HepG2 (cell line): ENCODE results near the gene BTN1A1. TPM values are rescaled to one million over a fixed set of nuclear protein-coding genes. Genes with fewer than 3 reads are reported as not detected.
A peak's percentile ranks its signal among the peaks of the same experiment; 100 is the strongest.

Experiments
- ELF4 ChIP-seq: sonication (generic); formaldehyde crosslinking; IDR thresholded peaks from 2 replicates; pipeline ENCODE4 v1.5.0; 2020; ENCODE audit warnings: missing genetic modification reagents, mild to moderate bottlenecking, moderate library complexity, borderline replicate concordance
- ETV5 ChIP-seq: IDR thresholded peaks from 2 replicates; pipeline ENCODE4 v1.6.1; 2018; ENCODE audit warnings: missing biosample characterization, missing genetic modification reagents, inconsistent platforms, borderline replicate concordance
- HDAC2 ChIP-seq: sonication (generic); formaldehyde crosslinking; IDR thresholded peaks from 2 replicates; pipeline ENCODE4 v1.4.0; 2020; ENCODE audit warnings: missing genetic modification reagents
- MAFG ChIP-seq: sonication (generic); formaldehyde crosslinking; IDR thresholded peaks from 2 replicates; pipeline ENCODE4 v1.5.1; 2020; ENCODE audit warnings: mild to moderate bottlenecking, missing genetic modification reagents
- NR2C2 ChIP-seq: sonication (generic); formaldehyde crosslinking; IDR thresholded peaks from 2 replicates; pipeline ENCODE4 v1.4.0; 2020; ENCODE audit warnings: missing genetic modification reagents, mild to moderate bottlenecking, moderate library complexity, borderline replicate concordance
- SALL1 ChIP-seq: sonication (generic); formaldehyde crosslinking; IDR thresholded peaks from 2 replicates; pipeline ENCODE4 v1.8.0; 2022; ENCODE audit warnings: mild to moderate bottlenecking, missing genetic modification reagents
- TMF1 ChIP-seq: sonication (generic); formaldehyde crosslinking; IDR thresholded peaks from 2 replicates; pipeline ENCODE4 v1.8.1; 2022; ENCODE audit warnings: low read depth, missing genetic modification reagents
- ZBTB39 ChIP-seq: sonication (generic); formaldehyde crosslinking; IDR thresholded peaks from 2 replicates; pipeline ENCODE4 v1.5.0; 2020; ENCODE audit warnings: missing genetic modification reagents
- ZFY ChIP-seq: sonication (generic); formaldehyde crosslinking; IDR thresholded peaks from 2 replicates; pipeline ENCODE4 v1.4.0; 2020; ENCODE audit warnings: missing genetic modification reagents
- ZNF124 ChIP-seq: sonication (generic); formaldehyde crosslinking; IDR thresholded peaks from 2 replicates; pipeline ENCODE4 v1.4.0; 2020; ENCODE audit warnings: missing genetic modification reagents
- ZNF431 ChIP-seq: sonication (generic); formaldehyde crosslinking; IDR thresholded peaks from 2 replicates; pipeline ENCODE4 v1.9.0; 2022; ENCODE audit warnings: missing genetic modification reagents, low read depth, mild to moderate bottlenecking, borderline replicate concordance
- ZNF75D ChIP-seq: sonication (generic); formaldehyde crosslinking; IDR thresholded peaks from 2 replicates; pipeline ENCODE4 v1.8.1; 2023; ENCODE audit warnings: missing genetic modification reagents, mild to moderate bottlenecking, borderline replicate concordance
- ZNF777 ChIP-seq: sonication (generic); formaldehyde crosslinking; IDR thresholded peaks from 2 replicates; pipeline ENCODE4 v1.4.0; 2020; ENCODE audit warnings: missing genetic modification reagents
- ZNF781 ChIP-seq: sonication (generic); formaldehyde crosslinking; IDR thresholded peaks from 2 replicates; pipeline ENCODE4 v1.5.1; 2020; ENCODE audit warnings: borderline replicate concordance, mild to moderate bottlenecking, missing genetic modification reagents; ENCODE audit errors: not compliant biosample characterization
- ZSCAN12 ChIP-seq: sonication (generic); formaldehyde crosslinking; IDR thresholded peaks from 2 replicates; pipeline ENCODE4 v1.9.0; 2021; ENCODE audit warnings: mild to moderate bottlenecking, missing genetic modification reagents
- polyA plus RNA-seq, 8 experiments: library from polyadenylated mRNA; depleted of rRNA in 3 of 8; stranded (reverse) in 7 of 8; unstranded in 1 of 8; fragments of >200 nt; fragmentation: Illumina TruSeq in 4 of 8; extraction: Trizol in 4 of 8; gene quantifications; 2 replicates each; pipeline versions ENCODE4 v1.2.1 to v1.2.3, GENCODE V29; 2011 to 2016; ENCODE audit warnings: low read depth in 4 of 8, missing spikeins in 1 of 8, mixed read lengths in 1 of 8; ENCODE audit not compliant: insufficient read depth in 1 of 8
- total RNA-seq, 5 experiments: library from RNA; depleted of rRNA; stranded (reverse); fragments of >200 nt; fragmentation: Illumina TruSeq; extraction: Trizol; gene quantifications; 2 replicates each; pipeline ENCODE4 v1.2.3, GENCODE V29; 2016; ENCODE audit warnings: low read depth in 1 of 5
- TF ChIP-seq, protein P1 (sequence below): sonication (generic); formaldehyde crosslinking; IDR thresholded peaks from 2 replicates; pipeline ENCODE4 v1.4.0; 2020; ENCODE audit warnings: mild to moderate bottlenecking, missing genetic modification reagents, borderline replicate concordance
- TF ChIP-seq, protein P2 (sequence below): sonication (generic); formaldehyde crosslinking; IDR thresholded peaks from 2 replicates; pipeline ENCODE4 v1.4.0; 2020; ENCODE audit warnings: mild to moderate bottlenecking, missing genetic modification reagents
- TF ChIP-seq, protein P3 (sequence below): IDR thresholded peaks from 2 replicates; pipeline ENCODE4 v1.6.1; 2016; ENCODE audit warnings: missing compliant biosample characterization, missing genetic modification reagents, borderline replicate concordance
- TF ChIP-seq, protein P4 (sequence below): sonication (generic); formaldehyde crosslinking; IDR thresholded peaks from 2 replicates; pipeline ENCODE4 v1.8.0; 2022; ENCODE audit warnings: mild to moderate bottlenecking, missing genetic modification reagents; ENCODE audit not compliant: insufficient replicate concordance

The BTN1A1 gene
- total and polyA plus RNA-seq, 2 of the 13 experiments (the other 11 are each of a cell fraction or from before 2014, with no cell fraction given): 0.04 TPM; not detected in 1

- TF ChIP-seq, protein P1, sequence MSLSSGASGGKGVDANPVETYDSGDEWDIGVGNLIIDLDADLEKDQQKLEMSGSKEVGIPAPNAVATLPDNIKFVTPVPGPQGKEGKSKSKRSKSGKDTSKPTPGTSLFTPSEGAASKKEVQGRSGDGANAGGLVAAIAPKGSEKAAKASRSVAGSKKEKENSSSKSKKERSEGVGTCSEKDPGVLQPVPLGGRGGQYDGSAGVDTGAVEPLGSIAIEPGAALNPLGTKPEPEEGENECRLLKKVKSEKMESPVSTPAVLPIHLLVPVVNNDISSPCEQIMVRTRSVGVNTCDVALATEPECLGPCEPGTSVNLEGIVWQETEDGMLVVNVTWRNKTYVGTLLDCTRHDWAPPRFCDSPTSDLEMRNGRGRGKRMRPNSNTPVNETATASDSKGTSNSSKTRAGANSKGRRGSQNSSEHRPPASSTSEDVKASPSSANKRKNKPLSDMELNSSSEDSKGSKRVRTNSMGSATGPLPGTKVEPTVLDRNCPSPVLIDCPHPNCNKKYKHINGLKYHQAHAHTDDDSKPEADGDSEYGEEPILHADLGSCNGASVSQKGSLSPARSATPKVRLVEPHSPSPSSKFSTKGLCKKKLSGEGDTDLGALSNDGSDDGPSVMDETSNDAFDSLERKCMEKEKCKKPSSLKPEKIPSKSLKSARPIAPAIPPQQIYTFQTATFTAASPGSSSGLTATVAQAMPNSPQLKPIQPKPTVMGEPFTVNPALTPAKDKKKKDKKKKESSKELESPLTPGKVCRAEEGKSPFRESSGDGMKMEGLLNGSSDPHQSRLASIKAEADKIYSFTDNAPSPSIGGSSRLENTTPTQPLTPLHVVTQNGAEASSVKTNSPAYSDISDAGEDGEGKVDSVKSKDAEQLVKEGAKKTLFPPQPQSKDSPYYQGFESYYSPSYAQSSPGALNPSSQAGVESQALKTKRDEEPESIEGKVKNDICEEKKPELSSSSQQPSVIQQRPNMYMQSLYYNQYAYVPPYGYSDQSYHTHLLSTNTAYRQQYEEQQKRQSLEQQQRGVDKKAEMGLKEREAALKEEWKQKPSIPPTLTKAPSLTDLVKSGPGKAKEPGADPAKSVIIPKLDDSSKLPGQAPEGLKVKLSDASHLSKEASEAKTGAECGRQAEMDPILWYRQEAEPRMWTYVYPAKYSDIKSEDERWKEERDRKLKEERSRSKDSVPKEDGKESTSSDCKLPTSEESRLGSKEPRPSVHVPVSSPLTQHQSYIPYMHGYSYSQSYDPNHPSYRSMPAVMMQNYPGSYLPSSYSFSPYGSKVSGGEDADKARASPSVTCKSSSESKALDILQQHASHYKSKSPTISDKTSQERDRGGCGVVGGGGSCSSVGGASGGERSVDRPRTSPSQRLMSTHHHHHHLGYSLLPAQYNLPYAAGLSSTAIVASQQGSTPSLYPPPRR (CRISPR knock-in tag): no peak
- TF ChIP-seq ZNF781 (CRISPR knock-in tag): peak; percentile 92
- TF ChIP-seq ZBTB39 (CRISPR knock-in tag): no peak
- peak; percentile 45; the same call in 1 of the 2 replicates for TF ChIP-seq ETV5 (CRISPR knock-in tag)
- 0 out of 2 replicates have a peak, but pooled peaks have one; percentile 16 for TF ChIP-seq ZNF777 (CRISPR knock-in tag)
- no peak for TF ChIP-seq ZNF75D (CRISPR knock-in tag)
- peak; percentile 73; the same call in 1 of the 2 replicates for TF ChIP-seq HDAC2 (CRISPR knock-in tag)
- TF ChIP-seq, protein P2, sequence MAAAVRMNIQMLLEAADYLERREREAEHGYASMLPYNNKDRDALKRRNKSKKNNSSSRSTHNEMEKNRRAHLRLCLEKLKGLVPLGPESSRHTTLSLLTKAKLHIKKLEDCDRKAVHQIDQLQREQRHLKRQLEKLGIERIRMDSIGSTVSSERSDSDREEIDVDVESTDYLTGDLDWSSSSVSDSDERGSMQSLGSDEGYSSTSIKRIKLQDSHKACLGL (CRISPR knock-in tag): 0 out of 2 replicates have a peak, but pooled peaks have one; percentile 27
- no peak for TF ChIP-seq ZNF431 (CRISPR knock-in tag)
- TF ChIP-seq ELF4 (CRISPR knock-in tag): peak; percentile 94
- TF ChIP-seq SALL1: peak; percentile 77
- TF ChIP-seq ZNF124: no peak
- no peak for TF ChIP-seq MAFG
- TF ChIP-seq TMF1 (CRISPR knock-in tag): peak; percentile 86
- TF ChIP-seq, protein P3, sequence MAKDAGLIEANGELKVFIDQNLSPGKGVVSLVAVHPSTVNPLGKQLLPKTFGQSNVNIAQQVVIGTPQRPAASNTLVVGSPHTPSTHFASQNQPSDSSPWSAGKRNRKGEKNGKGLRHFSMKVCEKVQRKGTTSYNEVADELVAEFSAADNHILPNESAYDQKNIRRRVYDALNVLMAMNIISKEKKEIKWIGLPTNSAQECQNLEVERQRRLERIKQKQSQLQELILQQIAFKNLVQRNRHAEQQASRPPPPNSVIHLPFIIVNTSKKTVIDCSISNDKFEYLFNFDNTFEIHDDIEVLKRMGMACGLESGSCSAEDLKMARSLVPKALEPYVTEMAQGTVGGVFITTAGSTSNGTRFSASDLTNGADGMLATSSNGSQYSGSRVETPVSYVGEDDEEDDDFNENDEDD (CRISPR knock-in tag): peak; percentile 91; the same call in 1 of the 2 replicates
- TF ChIP-seq ZFY (CRISPR knock-in tag): peak; percentile 77
- no peak; the same call in 1 of the 2 replicates for TF ChIP-seq ZSCAN12 (CRISPR knock-in tag)
- peak; percentile 28; the same call in 1 of the 2 replicates for TF ChIP-seq NR2C2 (CRISPR knock-in tag)
- TF ChIP-seq, protein P4, sequence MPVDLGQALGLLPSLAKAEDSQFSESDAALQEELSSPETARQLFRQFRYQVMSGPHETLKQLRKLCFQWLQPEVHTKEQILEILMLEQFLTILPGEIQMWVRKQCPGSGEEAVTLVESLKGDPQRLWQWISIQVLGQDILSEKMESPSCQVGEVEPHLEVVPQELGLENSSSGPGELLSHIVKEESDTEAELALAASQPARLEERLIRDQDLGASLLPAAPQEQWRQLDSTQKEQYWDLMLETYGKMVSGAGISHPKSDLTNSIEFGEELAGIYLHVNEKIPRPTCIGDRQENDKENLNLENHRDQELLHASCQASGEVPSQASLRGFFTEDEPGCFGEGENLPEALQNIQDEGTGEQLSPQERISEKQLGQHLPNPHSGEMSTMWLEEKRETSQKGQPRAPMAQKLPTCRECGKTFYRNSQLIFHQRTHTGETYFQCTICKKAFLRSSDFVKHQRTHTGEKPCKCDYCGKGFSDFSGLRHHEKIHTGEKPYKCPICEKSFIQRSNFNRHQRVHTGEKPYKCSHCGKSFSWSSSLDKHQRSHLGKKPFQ (CRISPR knock-in tag): no peak
Observed at GRCh38 chr6:26520237-26520849, 20.2 kb downstream of the BTN1A1 start (continued).
